GM12892 (cell line): ENCODE data around the gene PIBF1.

Experiments
- POLR2A ChIP-seq: IDR thresholded peaks from 2 replicates; pipeline ENCODE4 v1.6.1; 2011; ENCODE audit warnings: low read depth, low read length, control low read depth
- POLR2AphosphoS5 ChIP-seq: IDR thresholded peaks from 2 replicates; pipeline ENCODE4 v1.6.1; 2011; ENCODE audit warnings: low read depth, low read length, control low read depth

- TF ChIP-seq POLR2A (no peak), POLR2AphosphoS5 (no peak)
Observed at GRCh38 chr13:72804301-72804700, 22.4 kb downstream of the PIBF1 start.
